Body of pancreas (tissue), 4 donors: ENCODE results near the gene NIPSNAP3A.

Experiments
- POLR2A ChIP-seq, 3 donors: fragments of 450-650 bp; IDR thresholded peaks; one replicate each; pipeline ENCODE4 v1.6.1; 2016; ENCODE audit warnings: antibody characterized with exemption in 3 of 3, mild to moderate bottlenecking in 2 of 3
- TF ChIP-seq, protein P1 (sequence below), 7 experiments: fragments of 450-650 bp in 4 of 7; fragments of 200-600 bp in 3 of 7; sonication (generic) in 3 of 7; IDR thresholded peaks; one replicate each; pipeline ENCODE4 v1.5.1; 2016 to 2019; ENCODE audit warnings: antibody characterized with exemption in 7 of 7

DNA sequence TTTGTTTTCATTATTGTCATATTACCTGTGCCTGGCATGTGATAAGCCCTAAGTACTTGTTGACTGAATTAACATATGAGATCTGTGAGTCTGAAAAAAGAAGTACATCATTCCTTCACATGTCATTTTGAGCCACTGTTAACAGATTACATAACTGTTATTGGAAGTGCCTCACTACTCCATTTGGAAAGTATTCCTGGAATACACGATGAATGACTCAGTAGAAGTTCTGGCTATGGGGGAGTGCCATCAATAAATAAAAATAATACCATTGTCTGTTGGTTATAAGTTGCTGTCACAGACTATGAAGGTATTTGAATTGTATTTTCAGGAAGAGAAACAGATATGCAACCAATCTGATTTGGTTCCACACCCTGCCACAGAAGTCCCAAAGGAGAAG, 29.3 kb downstream of the NIPSNAP3A start:
- TF ChIP-seq POLR2A (IDR thresholded peaks at IDR 0.05): no peak
- TF ChIP-seq, protein P1, sequence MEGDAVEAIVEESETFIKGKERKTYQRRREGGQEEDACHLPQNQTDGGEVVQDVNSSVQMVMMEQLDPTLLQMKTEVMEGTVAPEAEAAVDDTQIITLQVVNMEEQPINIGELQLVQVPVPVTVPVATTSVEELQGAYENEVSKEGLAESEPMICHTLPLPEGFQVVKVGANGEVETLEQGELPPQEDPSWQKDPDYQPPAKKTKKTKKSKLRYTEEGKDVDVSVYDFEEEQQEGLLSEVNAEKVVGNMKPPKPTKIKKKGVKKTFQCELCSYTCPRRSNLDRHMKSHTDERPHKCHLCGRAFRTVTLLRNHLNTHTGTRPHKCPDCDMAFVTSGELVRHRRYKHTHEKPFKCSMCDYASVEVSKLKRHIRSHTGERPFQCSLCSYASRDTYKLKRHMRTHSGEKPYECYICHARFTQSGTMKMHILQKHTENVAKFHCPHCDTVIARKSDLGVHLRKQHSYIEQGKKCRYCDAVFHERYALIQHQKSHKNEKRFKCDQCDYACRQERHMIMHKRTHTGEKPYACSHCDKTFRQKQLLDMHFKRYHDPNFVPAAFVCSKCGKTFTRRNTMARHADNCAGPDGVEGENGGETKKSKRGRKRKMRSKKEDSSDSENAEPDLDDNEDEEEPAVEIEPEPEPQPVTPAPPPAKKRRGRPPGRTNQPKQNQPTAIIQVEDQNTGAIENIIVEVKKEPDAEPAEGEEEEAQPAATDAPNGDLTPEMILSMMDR (IDR thresholded peaks at IDR 0.05): no peak
